ENCODE results near the gene EIF3F.

EIF3F gene

DNA sequence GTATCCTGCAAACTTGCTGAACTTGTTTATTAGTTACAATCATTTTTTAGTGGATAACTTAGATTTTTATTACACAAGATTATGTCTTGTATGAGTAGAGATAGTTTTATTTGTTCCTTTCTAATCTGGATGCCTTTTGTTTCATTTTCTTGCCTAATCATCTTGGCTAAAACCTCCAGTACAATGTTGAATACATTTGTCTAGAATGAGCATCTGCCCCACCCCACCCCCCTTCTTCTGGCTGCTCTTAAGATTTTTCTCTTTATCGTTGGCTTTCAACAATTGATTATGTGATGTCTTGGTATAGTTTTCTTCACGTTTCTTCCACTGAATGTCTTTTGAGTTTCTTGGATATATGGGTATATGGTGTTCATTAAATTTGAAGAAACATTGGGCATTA is 56.6 kb downstream of the EIF3F start:
- H3K27ac Mint-ChIP-seq: no peak overlapping the region
- TF ChIP-seq, protein P1, sequence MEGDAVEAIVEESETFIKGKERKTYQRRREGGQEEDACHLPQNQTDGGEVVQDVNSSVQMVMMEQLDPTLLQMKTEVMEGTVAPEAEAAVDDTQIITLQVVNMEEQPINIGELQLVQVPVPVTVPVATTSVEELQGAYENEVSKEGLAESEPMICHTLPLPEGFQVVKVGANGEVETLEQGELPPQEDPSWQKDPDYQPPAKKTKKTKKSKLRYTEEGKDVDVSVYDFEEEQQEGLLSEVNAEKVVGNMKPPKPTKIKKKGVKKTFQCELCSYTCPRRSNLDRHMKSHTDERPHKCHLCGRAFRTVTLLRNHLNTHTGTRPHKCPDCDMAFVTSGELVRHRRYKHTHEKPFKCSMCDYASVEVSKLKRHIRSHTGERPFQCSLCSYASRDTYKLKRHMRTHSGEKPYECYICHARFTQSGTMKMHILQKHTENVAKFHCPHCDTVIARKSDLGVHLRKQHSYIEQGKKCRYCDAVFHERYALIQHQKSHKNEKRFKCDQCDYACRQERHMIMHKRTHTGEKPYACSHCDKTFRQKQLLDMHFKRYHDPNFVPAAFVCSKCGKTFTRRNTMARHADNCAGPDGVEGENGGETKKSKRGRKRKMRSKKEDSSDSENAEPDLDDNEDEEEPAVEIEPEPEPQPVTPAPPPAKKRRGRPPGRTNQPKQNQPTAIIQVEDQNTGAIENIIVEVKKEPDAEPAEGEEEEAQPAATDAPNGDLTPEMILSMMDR (IDR thresholded peaks at IDR 0.05): no peak
- peaks cover 4% of the 10 kb centered on the region for H3K9me3 Mint-ChIP-seq
- H3K27me3 Mint-ChIP-seq (ENCODE audit: low read depth, poor library complexity): peaks cover 40% of the 10 kb centered on the region
- H3K4me3 Mint-ChIP-seq: no peak overlapping the region
- no peak for DNase-seq
- H3K4me1 Mint-ChIP-seq: peaks cover 5% of the 10 kb centered on the region
- H3K36me3 Mint-ChIP-seq (ENCODE audit: low read depth): no peaks in the 10 kb centered on the region

DNA sequence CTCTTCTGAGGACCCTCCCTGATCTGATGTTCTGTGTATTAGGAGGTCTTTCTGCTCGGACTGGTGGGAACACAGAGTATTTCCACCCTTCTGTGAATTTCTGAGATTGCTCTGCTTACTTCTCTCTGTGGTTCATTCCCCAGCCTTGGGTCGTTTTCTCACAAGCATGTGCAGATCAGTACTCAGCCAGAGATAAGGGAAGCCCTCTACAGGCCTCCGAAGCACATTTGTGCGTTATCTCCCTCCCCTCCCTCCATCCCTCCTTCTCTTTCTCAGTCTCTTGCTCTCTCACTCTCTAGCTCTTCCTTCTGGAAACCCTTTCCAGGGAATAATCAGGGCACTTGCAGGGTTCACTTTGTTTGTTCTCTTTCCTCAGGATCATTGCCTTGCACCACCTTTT is 58.7 kb downstream of the EIF3F start:
- Mint-ChIP-seq H3K36me3 (ENCODE audit: low read depth) (no peaks in the 10 kb centered on the region), H3K9me3 (peaks cover 4% of the 10 kb centered on the region), H3K27me3 (ENCODE audit: low read depth, poor library complexity) (peaks cover 37% of the 10 kb centered on the region), H3K27ac (no peak overlapping the region), H3K4me1 (no peaks in the 10 kb centered on the region), H3K4me3 (no peak overlapping the region)
- no peak for DNase-seq
- TF ChIP-seq, protein P1 (IDR thresholded peaks at IDR 0.05): no peak

DNA sequence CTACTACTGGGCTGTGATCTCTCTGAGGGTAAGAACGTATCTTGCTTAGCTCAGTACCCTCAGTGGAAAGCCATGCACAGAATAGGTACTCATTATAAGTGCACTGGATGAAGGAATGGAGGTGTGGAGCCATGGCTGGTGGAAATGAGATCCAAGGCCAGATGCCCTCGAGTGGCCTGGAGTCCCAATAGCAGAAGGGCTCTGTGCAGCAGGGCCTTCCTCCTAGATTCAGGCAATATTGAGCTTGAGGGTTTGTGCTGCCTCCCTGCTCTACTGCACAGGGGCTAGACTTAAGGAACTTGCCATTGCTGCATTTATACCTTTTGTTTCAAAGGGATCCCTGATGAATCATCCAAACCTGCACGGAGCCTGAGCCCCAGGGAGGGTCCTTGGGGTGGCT is 60.2 kb downstream of the EIF3F start:
- TF ChIP-seq, protein P1 (IDR thresholded peaks at IDR 0.05): no peak
- peaks cover 34% of the 10 kb centered on the region for H3K27me3 Mint-ChIP-seq (ENCODE audit: low read depth, poor library complexity)
- H3K4me1 Mint-ChIP-seq: no peaks in the 10 kb centered on the region
- no peak overlapping the region for H3K4me3 Mint-ChIP-seq
- H3K27ac Mint-ChIP-seq: no peak overlapping the region
- H3K36me3 Mint-ChIP-seq (ENCODE audit: low read depth): no peaks in the 10 kb centered on the region
- peaks cover 4% of the 10 kb centered on the region for H3K9me3 Mint-ChIP-seq
- no peak for DNase-seq

DNA sequence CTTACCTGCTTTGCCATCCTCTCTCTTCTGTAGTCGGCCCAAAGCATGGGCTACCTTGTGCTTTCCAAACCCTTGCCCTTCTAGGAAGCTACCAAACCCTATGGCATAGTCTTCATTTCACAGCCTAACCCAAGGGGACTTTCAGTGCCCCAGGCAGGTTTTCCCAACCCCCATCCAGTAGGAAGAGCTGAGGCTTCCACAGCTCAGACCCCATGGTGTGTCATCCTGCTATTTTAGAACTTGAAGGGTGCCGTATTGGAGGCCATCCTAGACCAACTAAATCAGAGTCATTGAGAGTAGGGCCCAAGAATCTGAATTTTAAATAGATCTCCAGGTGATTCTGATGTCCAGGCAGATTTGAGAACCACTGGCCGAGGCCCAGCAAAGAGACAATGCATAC is 61.9 kb downstream of the EIF3F start:
- H3K9me3 Mint-ChIP-seq: no peaks in the 10 kb centered on the region

More for the DNA sequence above, 61.9 kb downstream of the EIF3F start:
- DNase-seq: no peak
- Mint-ChIP-seq H3K27ac (no peak overlapping the region), H3K4me3 (no peak overlapping the region), H3K27me3 (ENCODE audit: low read depth, poor library complexity) (peaks cover 32% of the 10 kb centered on the region), H3K36me3 (ENCODE audit: low read depth) (no peaks in the 10 kb centered on the region), H3K4me1 (no peaks in the 10 kb centered on the region)
- TF ChIP-seq, protein P1 (IDR thresholded peaks at IDR 0.05): no peak

Measured in nephron progenitor cell (in vitro differentiated cells).